Breast epithelium (tissue), 3 donors: ENCODE data around the gene SCTR.

Experiments used
- POLR2A ChIP-seq: fragments of 450-650 bp; IDR thresholded peaks from one replicate; pipeline ENCODE4 v1.6.1; 2016; ENCODE audit warnings: antibody characterized with exemption, mild to moderate bottlenecking, moderate library complexity
- POLR2AphosphoS5 ChIP-seq, 3 donors: sonication (generic); formaldehyde crosslinking; IDR thresholded peaks; one replicate each; pipeline ENCODE4 v1.6.1; 2017; ENCODE audit warnings: antibody characterized with exemption in 3 of 3
- TF ChIP-seq, protein P1 (sequence below), 3 donors: fragments of 450-650 bp; IDR thresholded peaks; one replicate each; pipeline ENCODE4 v1.5.1; 2016 to 2017; ENCODE audit warnings: antibody characterized with exemption in 3 of 3, mild to moderate bottlenecking in 3 of 3, moderate library complexity in 3 of 3

DNA sequence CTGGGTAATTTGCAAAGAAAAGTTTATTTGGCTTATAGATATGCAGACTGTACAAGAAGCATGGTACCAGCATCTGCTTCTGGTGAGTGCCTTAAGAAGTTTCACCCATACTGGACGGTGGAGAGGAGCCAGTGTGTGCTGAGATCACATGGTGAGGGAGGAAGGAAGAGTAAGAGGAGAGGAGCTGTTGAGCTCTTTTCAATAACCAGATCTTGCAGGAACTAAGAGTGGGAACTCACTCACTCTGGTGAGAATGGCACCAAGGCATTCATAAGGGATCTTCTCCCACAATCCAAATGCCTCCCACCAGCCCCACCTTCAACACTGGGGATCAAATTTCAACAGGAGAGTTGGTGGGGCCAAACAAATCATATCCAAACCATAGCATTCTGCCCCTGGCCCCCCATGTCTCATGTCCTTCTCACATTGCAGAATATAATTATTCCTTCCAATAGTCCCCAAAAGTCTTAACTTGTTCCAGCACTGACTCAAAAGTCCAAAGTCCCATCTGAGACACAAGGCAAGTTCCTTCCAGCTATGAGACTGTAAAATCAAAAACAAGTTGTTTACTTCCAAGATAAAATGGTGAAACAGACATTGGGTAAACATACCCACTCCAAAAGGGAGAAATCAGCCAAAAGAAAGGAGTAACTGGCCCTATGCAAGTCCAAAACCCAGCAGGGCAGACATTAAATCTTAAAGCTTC lies 104.3 kb downstream of the SCTR start:
- TF ChIP-seq, protein P1, sequence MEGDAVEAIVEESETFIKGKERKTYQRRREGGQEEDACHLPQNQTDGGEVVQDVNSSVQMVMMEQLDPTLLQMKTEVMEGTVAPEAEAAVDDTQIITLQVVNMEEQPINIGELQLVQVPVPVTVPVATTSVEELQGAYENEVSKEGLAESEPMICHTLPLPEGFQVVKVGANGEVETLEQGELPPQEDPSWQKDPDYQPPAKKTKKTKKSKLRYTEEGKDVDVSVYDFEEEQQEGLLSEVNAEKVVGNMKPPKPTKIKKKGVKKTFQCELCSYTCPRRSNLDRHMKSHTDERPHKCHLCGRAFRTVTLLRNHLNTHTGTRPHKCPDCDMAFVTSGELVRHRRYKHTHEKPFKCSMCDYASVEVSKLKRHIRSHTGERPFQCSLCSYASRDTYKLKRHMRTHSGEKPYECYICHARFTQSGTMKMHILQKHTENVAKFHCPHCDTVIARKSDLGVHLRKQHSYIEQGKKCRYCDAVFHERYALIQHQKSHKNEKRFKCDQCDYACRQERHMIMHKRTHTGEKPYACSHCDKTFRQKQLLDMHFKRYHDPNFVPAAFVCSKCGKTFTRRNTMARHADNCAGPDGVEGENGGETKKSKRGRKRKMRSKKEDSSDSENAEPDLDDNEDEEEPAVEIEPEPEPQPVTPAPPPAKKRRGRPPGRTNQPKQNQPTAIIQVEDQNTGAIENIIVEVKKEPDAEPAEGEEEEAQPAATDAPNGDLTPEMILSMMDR (IDR thresholded peaks at IDR 0.05): no peak
- TF ChIP-seq POLR2A (no peak), POLR2AphosphoS5 (IDR thresholded peaks at IDR 0.05) (no peak)
